ENCODE measurements around the gene CSNK1G3. TPM values are rescaled to one million over a fixed set of nuclear protein-coding genes. Genes with fewer than 3 reads are reported as not detected.

Gene CSNK1G3
- total RNA-seq, 1 experiment from 2014 or later, result 51.1 TPM

DNA sequence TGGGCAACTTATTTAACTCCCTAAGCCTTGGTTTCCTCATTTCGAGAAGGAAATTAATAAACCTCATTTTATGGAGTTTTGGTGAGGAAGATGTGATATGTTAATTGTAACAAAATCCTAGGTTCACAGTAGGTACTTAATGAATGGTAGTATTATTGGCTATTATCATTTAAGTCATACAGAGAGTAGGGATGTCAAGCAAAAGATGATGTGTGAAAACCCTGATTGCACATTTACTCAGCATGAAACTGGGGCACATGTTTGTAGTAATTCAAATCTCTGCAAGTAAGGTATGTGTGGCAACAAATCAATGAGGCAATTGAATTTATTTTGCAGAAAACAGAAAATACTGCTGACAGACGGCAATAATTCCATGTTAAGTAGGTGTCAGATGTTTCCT is 127.3 kb downstream of the CSNK1G3 start:
- Histone ChIP-seq H3K4me2 (ENCODE audit: low read length) (no peak overlapping the region), H3K9ac (ENCODE audit: low read length) (no peak overlapping the region), H4K20me1 (ENCODE audit: insufficient read depth) (no peaks in the 10 kb centered on the region), H3K4me1 (ENCODE audit: control insufficient read depth in 1 of 2, insufficient read depth in 2 of 2, low read length in 2 of 2) (no peaks in the 10 kb centered on the region), H3K4me3 (replicated peaks in 1 of 2; ENCODE audit: low read depth in 1 of 2, low read length in 2 of 2) (no peak overlapping the region), H3K27ac (ENCODE audit: low read depth, low read length) (no peak overlapping the region), H3K36me3 (ENCODE audit: control insufficient read depth in 1 of 2, insufficient read depth in 2 of 2, low read length in 2 of 2) (no peaks in the 10 kb centered on the region), H3K9me2 (ENCODE audit: insufficient read depth) (no peaks in the 10 kb centered on the region), H3K9me3 (ENCODE audit: control insufficient read depth in 1 of 2, insufficient read depth in 1 of 2, low read depth in 1 of 2, low read length in 2 of 2) (no peaks in the 10 kb centered on the region), H3K27me3 (ENCODE audit: insufficient read depth, low read length) (no peaks in the 10 kb centered on the region), H3K79me2 (ENCODE audit: insufficient read depth, low read length) (no peaks in the 10 kb centered on the region), H2AFZ (ENCODE audit: low read depth, low read length, poor library complexity, severe bottlenecking) (no peak overlapping the region)
- TF ChIP-seq ZFX (IDR thresholded peaks at IDR 0.05) (no peak), POLR2AphosphoS5 (IDR thresholded peaks at IDR 0.05; ENCODE audit: low read depth, low read length) (no peak), JUND (IDR thresholded peaks at IDR 0.05) (no peak), FOSL1 (IDR thresholded peaks at IDR 0.05; ENCODE audit: low read depth) (no peak), EGR1 (IDR thresholded peaks at IDR 0.05; ENCODE audit: low read depth) (no peak), SRF (IDR thresholded peaks at IDR 0.05; ENCODE audit: low read depth) (no peak)
- TF ChIP-seq, protein P1, sequence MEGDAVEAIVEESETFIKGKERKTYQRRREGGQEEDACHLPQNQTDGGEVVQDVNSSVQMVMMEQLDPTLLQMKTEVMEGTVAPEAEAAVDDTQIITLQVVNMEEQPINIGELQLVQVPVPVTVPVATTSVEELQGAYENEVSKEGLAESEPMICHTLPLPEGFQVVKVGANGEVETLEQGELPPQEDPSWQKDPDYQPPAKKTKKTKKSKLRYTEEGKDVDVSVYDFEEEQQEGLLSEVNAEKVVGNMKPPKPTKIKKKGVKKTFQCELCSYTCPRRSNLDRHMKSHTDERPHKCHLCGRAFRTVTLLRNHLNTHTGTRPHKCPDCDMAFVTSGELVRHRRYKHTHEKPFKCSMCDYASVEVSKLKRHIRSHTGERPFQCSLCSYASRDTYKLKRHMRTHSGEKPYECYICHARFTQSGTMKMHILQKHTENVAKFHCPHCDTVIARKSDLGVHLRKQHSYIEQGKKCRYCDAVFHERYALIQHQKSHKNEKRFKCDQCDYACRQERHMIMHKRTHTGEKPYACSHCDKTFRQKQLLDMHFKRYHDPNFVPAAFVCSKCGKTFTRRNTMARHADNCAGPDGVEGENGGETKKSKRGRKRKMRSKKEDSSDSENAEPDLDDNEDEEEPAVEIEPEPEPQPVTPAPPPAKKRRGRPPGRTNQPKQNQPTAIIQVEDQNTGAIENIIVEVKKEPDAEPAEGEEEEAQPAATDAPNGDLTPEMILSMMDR (IDR thresholded peaks at IDR 0.05 in 2 of 3, conservative IDR thresholded peaks at IDR 0.05 in 1 of 3; ENCODE audit: borderline replicate concordance in 1 of 3, insufficient read depth in 1 of 3, low read depth in 2 of 3, low read length in 2 of 3), result no peak
- TF ChIP-seq, protein P2, sequence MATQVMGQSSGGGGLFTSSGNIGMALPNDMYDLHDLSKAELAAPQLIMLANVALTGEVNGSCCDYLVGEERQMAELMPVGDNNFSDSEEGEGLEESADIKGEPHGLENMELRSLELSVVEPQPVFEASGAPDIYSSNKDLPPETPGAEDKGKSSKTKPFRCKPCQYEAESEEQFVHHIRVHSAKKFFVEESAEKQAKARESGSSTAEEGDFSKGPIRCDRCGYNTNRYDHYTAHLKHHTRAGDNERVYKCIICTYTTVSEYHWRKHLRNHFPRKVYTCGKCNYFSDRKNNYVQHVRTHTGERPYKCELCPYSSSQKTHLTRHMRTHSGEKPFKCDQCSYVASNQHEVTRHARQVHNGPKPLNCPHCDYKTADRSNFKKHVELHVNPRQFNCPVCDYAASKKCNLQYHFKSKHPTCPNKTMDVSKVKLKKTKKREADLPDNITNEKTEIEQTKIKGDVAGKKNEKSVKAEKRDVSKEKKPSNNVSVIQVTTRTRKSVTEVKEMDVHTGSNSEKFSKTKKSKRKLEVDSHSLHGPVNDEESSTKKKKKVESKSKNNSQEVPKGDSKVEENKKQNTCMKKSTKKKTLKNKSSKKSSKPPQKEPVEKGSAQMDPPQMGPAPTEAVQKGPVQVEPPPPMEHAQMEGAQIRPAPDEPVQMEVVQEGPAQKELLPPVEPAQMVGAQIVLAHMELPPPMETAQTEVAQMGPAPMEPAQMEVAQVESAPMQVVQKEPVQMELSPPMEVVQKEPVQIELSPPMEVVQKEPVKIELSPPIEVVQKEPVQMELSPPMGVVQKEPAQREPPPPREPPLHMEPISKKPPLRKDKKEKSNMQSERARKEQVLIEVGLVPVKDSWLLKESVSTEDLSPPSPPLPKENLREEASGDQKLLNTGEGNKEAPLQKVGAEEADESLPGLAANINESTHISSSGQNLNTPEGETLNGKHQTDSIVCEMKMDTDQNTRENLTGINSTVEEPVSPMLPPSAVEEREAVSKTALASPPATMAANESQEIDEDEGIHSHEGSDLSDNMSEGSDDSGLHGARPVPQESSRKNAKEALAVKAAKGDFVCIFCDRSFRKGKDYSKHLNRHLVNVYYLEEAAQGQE (IDR thresholded peaks at IDR 0.05; ENCODE audit: low read depth), result no peak
- ChIA-PET CTCF (no interaction called here), RAD21 (ENCODE audit: low non-redundant PET in 1 of 2, low total read pairs in 2 of 2, uncharacterized antibody in 2 of 2, unreplicated experiment in 2 of 2) (no interaction called here), POLR2A (no interaction called here)
- BruUV-seq (replicated peaks), result no TSS peak
- intact Hi-C loops (cut with micrococcal nuclease), result no loop called here
- ATAC-seq (no peak), DNase-seq (ENCODE audit: low read depth, low spot score) (no peak)

Measured in HCT116 (cell line).